Coronary artery (tissue), 2 donors: ENCODE measurements around the gene GBF1.

Source experiments
- DNase-seq: peaks from one replicate; pipeline ENCODE4 v3.0.0-alpha.2; 2017; ENCODE audit warnings: low spot score
- H3K27ac ChIP-seq, 2 donors: fragments of 200-600 bp; sonication (generic); one replicate each; pipeline ENCODE4 v1.5.1; 2016 to 2019
- H3K4me3 ChIP-seq: fragments of 200-600 bp; sonication (generic); 2 replicates; pipeline ENCODE4 v1.5.1; 2016; ENCODE audit warnings: mild to moderate bottlenecking, moderate library complexity
- TF ChIP-seq, protein P1 (sequence below): fragments of 200-600 bp; sonication (generic); IDR thresholded peaks from one replicate; pipeline ENCODE4 v1.5.1; 2019; ENCODE audit warnings: antibody characterized with exemption

Gene GBF1

DNA sequence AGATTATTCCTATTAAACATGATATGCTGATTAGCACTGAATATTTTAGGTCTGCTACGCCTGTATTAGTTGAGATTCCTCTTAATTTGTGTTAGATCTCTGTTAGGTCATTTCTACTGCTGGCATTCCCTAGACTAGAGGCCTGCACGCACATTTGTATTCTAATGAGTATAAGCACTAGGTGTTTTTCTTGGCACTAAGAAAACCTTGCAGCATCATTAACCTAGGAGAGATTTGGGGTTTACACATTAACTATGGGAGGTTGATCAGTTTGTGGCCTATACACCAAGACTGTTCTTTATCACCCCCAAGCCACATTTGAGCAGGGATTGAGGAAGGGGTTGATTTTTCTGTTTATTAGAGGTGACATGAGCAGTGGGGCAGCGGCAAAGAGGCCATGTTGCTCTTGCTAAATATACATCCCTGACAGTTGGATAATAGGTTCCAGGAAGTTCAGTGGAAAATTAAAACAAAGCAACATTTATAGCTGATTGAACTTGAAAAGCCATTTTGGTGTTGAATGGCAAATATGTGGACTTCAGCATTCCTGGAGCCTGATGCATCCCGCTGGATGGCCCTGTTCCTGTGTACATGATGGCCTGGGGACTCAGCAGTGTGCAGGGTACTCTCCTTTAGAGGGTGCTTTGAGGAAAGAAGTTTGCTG lies 65.2 kb downstream of the GBF1 start:
- no peak for DNase-seq
- H3K27ac ChIP-seq = no peak overlapping the region
- TF ChIP-seq, protein P1, sequence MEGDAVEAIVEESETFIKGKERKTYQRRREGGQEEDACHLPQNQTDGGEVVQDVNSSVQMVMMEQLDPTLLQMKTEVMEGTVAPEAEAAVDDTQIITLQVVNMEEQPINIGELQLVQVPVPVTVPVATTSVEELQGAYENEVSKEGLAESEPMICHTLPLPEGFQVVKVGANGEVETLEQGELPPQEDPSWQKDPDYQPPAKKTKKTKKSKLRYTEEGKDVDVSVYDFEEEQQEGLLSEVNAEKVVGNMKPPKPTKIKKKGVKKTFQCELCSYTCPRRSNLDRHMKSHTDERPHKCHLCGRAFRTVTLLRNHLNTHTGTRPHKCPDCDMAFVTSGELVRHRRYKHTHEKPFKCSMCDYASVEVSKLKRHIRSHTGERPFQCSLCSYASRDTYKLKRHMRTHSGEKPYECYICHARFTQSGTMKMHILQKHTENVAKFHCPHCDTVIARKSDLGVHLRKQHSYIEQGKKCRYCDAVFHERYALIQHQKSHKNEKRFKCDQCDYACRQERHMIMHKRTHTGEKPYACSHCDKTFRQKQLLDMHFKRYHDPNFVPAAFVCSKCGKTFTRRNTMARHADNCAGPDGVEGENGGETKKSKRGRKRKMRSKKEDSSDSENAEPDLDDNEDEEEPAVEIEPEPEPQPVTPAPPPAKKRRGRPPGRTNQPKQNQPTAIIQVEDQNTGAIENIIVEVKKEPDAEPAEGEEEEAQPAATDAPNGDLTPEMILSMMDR = no peak
- no peak overlapping the region for H3K4me3 ChIP-seq

DNA sequence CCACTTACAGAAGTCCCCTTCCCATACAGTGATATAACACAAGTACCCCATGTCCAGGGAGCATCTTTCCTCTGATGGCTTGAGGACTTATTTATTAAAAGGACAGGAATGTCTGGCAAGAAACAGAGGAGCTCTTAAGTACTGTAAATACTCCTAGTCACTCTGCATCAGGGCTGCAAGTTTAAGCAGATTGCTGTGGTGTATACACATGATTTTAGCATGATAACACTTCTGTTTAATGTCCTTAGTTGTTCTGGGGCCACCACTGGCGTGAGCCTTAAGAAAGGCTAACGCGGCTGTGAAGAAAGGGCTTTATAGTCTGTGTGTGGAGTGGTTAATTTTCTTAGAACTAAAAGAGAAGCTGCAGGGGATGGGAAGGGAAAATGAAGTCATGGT lies 65.7 kb downstream of the GBF1 start:
- no peak overlapping the region for H3K4me3 ChIP-seq
- H3K27ac ChIP-seq = no peak overlapping the region
- DNase-seq = no peak
- TF ChIP-seq, protein P1 = no peak

DNA sequence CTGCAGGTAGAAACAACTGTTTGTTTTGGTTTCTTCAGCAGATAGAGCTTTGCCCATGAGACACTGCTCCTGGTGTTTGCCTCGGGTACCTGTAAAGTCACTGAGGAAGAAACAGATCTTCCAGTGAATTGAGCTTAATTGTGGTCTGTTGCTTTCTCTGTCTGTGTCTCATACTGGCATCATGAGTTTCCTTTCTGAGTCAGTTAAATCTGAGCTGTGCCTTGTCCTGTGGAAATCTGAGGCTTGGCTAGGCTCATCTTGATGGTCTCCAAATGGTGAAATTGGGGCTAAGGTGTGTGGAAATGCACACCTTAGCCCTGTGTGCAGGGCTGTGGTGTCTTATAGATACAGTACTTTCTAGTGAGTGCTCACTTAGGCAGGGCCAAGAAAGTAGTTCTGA lies 67.4 kb downstream of the GBF1 start:
- TF ChIP-seq, protein P1 = no peak
- Histone ChIP-seq H3K27ac (no peak overlapping the region), H3K4me3 (no peak overlapping the region)
- DNase-seq = no peak

DNA sequence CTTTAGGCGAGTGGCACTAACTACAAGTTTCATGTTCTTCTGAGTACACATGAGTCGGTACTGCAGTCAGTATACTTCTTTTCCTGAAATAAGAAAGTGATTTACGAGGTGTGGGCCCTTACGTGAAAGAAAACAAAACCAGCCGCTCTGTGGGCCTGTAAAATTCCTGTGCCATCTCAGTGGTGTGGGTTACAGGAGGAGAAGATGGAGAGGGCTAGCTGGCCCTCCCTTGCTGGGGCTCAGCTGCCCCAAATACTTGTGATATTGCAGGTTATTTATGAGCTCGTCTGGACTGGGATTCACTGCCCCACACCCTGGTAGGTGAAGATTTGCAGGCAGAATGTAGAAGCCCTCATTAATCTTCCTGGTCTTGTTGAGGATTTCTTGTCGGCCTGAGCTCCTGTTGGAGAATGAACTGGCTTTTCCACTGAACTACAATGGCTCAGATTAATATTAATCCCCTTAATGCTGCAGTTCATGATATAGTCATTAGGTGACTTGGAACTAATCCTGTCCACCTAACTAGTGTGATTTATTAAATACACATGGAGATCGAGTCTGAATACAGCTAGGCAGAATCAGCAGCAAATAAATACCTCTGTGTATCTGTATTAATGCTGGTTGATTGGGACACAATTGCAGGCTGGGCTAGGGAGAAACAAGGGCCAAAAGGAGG lies 68.0 kb downstream of the GBF1 start:
- no peak for DNase-seq
- no peak overlapping the region for H3K27ac ChIP-seq
- TF ChIP-seq, protein P1 = no peak
- H3K4me3 ChIP-seq = no peak overlapping the region

DNA sequence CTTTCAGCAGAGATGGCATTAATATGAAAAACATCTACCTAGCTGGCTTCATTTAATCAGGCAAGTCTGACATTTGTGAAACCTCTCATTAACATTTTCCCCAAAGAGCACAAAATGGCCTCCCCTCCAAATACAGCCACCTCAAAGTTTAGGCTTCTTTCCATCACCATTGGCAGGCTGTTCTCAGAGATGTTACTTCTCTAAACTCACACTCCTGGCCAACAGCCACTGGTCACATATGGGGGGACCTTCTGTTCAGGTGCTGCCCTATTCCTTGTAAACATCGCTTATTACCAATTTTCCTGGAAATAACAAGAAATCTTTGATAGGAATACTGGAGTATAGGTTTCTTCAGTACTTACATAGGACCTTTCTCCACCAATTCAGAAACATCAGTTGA lies 69.5 kb downstream of the GBF1 start:
- TF ChIP-seq, protein P1 = no peak
- DNase-seq = no peak
- no peak overlapping the region for H3K27ac ChIP-seq
- H3K4me3 ChIP-seq = no peak overlapping the region

DNA sequence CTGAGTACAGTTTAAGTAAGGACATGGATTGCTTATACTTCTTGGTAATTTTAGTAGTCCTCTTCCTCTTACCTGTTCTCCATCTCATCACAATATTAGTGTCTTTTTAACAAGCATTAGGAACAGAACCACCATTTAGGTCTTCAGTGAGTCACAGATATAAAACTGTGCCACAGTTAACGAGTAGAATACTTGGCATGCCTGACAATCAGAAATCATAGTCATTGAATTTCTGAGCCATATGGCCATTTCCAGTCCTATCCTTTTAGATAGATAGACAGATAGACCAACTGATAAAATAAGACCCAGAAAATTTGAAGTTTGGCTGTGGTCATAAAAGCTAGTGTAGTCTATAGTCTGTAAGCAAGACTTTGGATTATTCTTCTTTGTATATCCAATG lies 71.1 kb downstream of the GBF1 start:
- Histone ChIP-seq H3K27ac (no peak overlapping the region), H3K4me3 (no peak overlapping the region)
- TF ChIP-seq, protein P1 = no peak
- no peak for DNase-seq

DNA sequence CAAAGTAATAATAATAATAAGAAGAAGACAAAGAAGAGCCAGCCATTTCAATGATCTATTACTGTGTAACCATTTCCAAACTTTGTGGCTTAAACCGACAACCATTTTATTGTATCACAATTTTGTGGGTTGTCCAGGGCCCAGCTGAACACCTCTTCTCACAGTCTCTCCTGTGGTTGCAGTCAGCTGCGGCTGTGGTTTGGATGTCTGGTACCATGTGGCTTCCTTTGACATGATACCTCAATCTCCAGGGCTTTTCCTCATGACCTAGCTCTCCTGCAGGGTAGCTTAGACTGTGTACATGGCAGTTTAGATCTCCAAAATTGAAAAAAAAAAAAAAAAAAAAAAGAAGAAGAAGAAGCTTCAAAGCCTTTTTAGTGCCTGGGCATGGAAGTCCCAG lies 77.6 kb downstream of the GBF1 start:
- no peak overlapping the region for H3K27ac ChIP-seq
- TF ChIP-seq, protein P1 = no peak
- no peak for DNase-seq
- no peak overlapping the region for H3K4me3 ChIP-seq
